Stimulated activated naive CD8-positive, alpha-beta T cell treated with anti-CD3 and anti-CD28 coated beads, Interleukin-15, Interleukin-2, amounts not matched to agents 100 ng/mL and 50 ng/mL, for 24 hours (primary cell): ENCODE data around the gene TTC28.
"Not testable (repeated sequence)": the region's sequence is repeated elsewhere in the genome, so short reads cannot be mapped to it uniquely, and the experiment has no call there.

Experiments
- H3K27ac Mint-ChIP-seq: one replicate; pipeline ENCODE4 v1.8.0; 2021; ENCODE audit warnings: mild to moderate bottlenecking, mixed read lengths
- H3K27me3 Mint-ChIP-seq: one replicate; pipeline ENCODE4 v1.8.0; 2021; ENCODE audit warnings: mixed read lengths
- H3K36me3 Mint-ChIP-seq: one replicate; pipeline ENCODE4 v1.8.0; 2021; ENCODE audit warnings: low read depth, mixed read lengths
- H3K4me1 Mint-ChIP-seq: one replicate; pipeline ENCODE4 v1.8.0; 2021; ENCODE audit warnings: low read depth, mixed read lengths
- H3K4me3 Mint-ChIP-seq: one replicate; pipeline ENCODE4 v1.8.0; 2021; ENCODE audit warnings: mild to moderate bottlenecking, mixed read lengths
- H3K9me3 Mint-ChIP-seq: one replicate; pipeline ENCODE4 v1.8.0; 2021; ENCODE audit warnings: mixed read lengths

TTC28 gene

DNA sequence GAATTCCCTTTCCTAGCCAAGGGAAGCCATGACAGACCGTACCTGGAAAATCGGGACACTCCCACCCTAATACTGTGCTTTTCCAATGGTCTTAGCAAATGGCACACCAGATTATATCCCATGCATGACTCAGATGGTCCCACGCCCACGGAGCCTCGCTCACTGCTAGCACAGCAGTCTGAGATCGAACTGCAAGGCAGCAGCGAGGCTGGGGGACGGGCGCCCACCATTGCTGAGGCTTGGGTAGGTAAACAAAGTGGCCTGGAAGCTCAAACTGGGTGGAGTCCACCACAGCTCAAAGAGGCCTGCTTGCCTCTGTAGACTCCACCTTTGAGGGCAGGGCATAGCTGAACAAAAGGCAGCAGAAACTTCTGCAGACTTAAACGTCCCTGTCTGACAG, 150.5 kb downstream of the TTC28 start:
- H3K27me3 Mint-ChIP-seq, H3K4me1 Mint-ChIP-seq, H3K27ac Mint-ChIP-seq, H3K9me3 Mint-ChIP-seq, H3K36me3 Mint-ChIP-seq, H3K4me3 Mint-ChIP-seq: not testable (repeated sequence)

DNA sequence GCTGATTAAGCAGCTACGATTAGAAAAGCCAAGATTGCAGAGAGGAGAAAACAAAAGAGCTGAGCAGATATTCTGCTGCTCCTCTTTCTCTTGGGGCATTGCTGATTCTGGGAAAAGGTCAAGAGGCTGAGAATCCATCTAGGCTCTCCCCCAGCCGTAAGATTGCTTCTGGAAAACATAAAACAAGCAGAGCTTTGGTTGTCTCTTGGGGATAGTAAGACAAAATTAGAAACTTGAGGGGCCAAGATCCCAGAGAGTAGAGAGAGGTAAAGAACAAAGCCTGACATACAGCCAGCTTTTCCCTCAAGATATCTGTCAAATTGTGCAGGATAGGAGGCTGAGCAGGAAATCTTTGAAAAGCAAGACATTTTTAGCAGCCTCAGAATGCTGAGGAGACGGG, 158.2 kb downstream of the TTC28 start:
- H3K27ac Mint-ChIP-seq = no peak overlapping the region
- H3K9me3 Mint-ChIP-seq = no peaks in the 10 kb centered on the region
- no peaks in the 10 kb centered on the region for H3K4me1 Mint-ChIP-seq
- H3K27me3 Mint-ChIP-seq = peaks cover 22% of the 10 kb centered on the region
- no peak overlapping the region for H3K4me3 Mint-ChIP-seq
- no peaks in the 10 kb centered on the region for H3K36me3 Mint-ChIP-seq

DNA sequence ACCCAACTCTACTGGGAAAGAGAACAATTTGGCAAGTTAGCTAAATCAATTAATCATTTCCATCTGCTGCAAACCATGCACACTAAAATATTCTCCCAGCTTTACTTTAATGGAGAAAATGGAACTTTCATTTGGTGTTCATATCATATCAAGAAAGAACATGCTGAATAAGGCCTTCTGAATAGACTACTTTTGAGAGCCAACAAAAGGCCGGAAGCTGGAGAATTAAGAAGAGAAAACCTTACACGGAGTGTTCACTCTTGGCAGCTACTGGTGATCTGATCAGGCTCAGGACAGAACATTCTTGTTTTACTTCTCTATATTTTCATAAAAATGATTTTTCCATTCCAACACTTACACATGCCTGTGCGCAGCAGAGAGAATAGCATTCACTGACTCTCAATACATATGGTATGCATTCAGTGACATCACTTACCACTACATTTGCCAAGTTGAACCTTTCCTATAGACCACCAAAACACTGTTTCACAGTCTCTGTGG, 165.3 kb downstream of the TTC28 start:
- Mint-ChIP-seq H3K9me3 (peaks cover 8% of the 10 kb centered on the region), H3K4me1 (no peaks in the 10 kb centered on the region), H3K27ac (no peak overlapping the region), H3K4me3 (no peak overlapping the region), H3K36me3 (no peaks in the 10 kb centered on the region), H3K27me3 (peaks cover 30% of the 10 kb centered on the region)

DNA sequence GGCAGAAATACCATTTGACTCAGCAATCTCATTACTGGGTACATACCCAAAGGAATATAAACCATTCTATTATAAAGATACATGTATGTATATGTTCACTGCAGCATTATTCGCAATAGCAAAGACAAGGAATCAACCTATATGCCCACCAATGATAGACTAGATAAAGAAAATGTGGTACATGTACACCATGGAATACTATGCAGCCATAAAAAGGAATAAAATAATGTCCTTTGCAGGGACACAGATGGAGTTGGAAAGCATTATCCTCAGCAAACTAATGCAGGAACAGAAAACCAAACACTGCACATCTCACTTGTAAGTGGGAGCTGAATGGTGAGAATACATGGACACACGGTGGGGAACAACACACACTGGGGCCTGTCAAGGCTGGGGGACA, 167.3 kb downstream of the TTC28 start:
- Mint-ChIP-seq H3K27me3 (peaks cover 33% of the 10 kb centered on the region), H3K9me3 (peaks cover 13% of the 10 kb centered on the region)
- not testable (repeated sequence) for H3K36me3 Mint-ChIP-seq, H3K27ac Mint-ChIP-seq, H3K4me3 Mint-ChIP-seq, H3K4me1 Mint-ChIP-seq

DNA sequence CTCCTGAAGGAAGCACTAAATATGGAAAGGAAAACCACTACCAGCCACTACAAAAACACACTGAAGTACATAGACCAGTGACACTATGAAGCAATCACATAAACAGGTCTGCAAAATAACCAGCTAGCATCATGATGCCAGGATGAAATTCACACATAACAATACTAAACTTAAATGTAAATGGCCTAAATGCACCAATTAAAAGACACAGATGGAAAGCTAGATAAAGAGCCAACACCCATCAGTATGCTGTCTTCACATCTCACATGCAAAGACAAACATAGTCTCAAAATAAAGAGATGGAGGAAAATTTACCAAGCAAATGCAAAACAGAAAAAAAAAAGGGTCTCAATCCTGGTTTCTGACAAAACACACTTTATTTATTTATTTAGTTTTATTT, 171.7 kb downstream of the TTC28 start:
- Mint-ChIP-seq H3K36me3 (no peaks in the 10 kb centered on the region), H3K9me3 (peaks cover 13% of the 10 kb centered on the region), H3K4me3 (no peak overlapping the region), H3K27ac (no peak overlapping the region), H3K27me3 (peaks cover 42% of the 10 kb centered on the region), H3K4me1 (no peaks in the 10 kb centered on the region)

DNA sequence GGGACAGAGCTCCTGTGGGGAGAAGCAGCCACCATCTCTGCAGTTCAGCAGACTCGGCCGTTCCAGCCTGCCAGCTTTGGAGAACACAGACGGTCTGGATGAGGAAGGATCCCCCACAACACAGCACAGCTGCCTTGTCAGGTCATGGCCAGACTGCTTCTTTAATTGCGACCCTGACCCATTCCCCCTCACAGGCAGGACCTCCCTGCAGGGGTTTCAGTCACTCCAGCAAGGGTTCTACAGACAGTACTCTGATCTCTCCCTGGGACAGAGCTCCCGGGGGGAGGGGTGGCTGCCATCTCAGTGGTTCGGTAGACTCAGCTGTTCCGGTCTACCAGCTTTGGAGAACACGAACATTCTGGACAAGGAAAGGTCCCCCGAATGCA, 173.5 kb downstream of the TTC28 start:
- Mint-ChIP-seq H3K9me3 (peaks cover 6% of the 10 kb centered on the region), H3K27me3 (peaks cover 34% of the 10 kb centered on the region), H3K27ac (no peak overlapping the region), H3K4me3 (no peak overlapping the region), H3K36me3 (no peaks in the 10 kb centered on the region), H3K4me1 (no peaks in the 10 kb centered on the region)

DNA sequence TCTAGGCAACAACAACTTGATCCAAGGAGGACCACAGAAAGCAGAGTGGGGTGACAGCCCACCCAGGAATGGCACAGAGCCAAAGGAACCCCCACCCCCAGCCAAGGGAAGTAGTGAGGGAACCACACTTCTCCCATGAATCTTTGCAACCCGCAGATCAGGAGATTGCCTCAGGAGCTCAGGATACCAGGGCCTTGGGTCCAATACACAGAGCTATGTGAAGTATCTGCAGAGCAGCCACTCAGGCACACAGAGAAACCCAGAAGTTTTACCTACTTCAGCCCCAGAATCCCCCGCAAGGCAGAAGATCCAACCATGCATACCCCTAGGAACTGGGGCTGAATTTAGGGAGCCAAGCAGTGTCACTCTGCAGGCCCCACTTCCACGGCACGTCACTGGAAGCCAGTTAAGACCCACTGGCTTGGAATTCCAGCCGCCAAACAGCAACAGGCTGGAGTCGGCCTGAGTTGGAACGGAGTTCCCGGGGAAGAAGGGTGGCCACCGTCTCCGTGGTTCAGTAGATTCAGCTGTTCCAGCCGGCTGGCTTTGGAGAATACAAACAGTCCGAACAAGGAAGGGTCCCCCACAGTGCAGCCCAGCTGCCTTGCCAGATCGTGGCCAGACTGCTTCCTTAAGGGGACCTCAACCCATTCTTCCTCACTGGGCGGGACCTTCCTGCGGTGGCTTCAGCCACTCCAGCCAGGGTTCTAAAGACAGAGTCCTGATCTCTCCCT, 174.1 kb downstream of the TTC28 start:
- Mint-ChIP-seq H3K27me3 (peaks cover 28% of the 10 kb centered on the region), H3K4me1 (no peaks in the 10 kb centered on the region), H3K27ac (no peak overlapping the region), H3K4me3 (no peak overlapping the region), H3K36me3 (no peaks in the 10 kb centered on the region), H3K9me3 (peaks cover 6% of the 10 kb centered on the region)

DNA sequence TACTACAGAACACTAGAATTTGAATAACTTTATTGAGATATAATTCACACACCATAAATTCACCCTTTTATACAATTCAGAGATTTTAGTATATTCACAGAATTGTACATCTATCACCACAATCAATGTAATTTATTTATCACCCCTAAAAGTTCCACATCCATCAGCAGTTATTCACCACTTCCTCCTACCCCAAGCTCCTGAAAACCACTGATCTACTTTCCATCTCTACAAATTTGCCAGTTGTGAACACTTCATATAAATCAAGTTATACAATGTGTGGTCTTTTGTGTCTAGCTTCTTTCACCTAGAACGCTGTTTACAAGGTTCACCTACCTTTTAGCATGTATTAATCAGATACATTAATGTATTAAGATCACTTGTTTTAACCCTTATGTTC, 179.6 kb downstream of the TTC28 start:
- Mint-ChIP-seq H3K4me1 (no peaks in the 10 kb centered on the region), H3K27me3 (peaks cover 30% of the 10 kb centered on the region), H3K27ac (no peak overlapping the region), H3K36me3 (no peaks in the 10 kb centered on the region), H3K4me3 (no peak overlapping the region), H3K9me3 (no peaks in the 10 kb centered on the region)

DNA sequence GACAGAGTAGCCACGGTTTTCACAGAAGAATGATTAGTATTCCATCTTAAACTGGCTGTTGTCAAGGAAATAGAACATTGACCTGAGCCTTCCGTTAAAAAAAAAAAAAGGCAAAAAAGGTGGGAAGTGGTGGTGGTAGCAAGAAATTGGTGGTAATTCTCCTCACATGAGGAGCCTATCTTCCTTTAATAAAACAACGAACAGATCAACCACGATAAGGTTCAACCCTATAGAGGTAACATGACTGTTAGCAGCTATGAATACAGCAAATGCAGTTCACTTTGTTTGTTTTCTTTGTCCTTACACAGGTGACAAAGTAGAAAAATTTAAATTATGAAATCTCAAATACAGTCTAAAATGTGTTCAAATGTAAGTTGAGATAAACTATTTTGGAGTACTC, 181.6 kb downstream of the TTC28 start:
- Mint-ChIP-seq H3K4me3 (no peak overlapping the region), H3K36me3 (no peaks in the 10 kb centered on the region), H3K9me3 (no peaks in the 10 kb centered on the region), H3K27ac (no peak overlapping the region), H3K4me1 (no peaks in the 10 kb centered on the region), H3K27me3 (peaks cover 43% of the 10 kb centered on the region)

DNA sequence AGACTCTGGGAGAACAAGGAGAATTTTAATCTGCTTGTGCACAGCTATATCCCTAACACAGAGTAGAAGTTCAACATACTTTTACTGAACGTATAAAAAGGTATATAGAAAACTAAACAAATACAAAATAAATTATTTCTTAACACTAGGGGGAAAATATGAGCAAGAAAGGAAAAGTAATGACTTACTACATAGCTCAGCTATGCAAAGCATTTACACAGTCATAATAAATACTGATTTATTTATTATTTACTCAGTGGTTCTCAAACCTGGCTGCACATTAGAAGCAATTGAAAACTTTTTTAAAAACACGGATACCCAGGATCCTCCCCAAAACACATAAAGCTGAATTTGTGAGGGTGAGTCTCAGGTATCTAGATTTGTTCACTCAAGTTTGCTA, 182.5 kb downstream of the TTC28 start:
- H3K4me3 Mint-ChIP-seq = no peak overlapping the region
- no peaks in the 10 kb centered on the region for H3K4me1 Mint-ChIP-seq
- peaks cover 43% of the 10 kb centered on the region for H3K27me3 Mint-ChIP-seq
- no peaks in the 10 kb centered on the region for H3K36me3 Mint-ChIP-seq
- H3K9me3 Mint-ChIP-seq = no peaks in the 10 kb centered on the region
- H3K27ac Mint-ChIP-seq = no peak overlapping the region

DNA sequence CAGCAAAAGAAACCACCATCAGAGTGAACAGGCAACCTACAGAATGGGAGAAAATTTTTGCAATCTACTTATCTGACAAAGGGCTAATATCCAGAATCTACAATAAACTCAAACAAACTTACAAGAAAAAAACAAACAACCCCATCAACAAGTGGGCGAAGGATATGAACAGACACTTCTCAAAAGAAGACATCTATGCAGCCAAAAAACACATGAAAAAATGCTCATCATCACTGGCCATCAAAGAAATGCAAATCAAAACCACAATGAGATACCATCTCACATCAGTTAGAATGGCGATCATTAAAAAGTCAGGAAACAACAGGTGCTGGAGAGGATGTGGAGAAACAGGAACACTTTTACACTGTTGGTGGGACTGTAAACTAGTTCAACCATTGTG, 188.4 kb downstream of the TTC28 start:
- H3K4me3 Mint-ChIP-seq = not testable (repeated sequence)
- H3K27me3 Mint-ChIP-seq = peaks cover 41% of the 10 kb centered on the region

DNA sequence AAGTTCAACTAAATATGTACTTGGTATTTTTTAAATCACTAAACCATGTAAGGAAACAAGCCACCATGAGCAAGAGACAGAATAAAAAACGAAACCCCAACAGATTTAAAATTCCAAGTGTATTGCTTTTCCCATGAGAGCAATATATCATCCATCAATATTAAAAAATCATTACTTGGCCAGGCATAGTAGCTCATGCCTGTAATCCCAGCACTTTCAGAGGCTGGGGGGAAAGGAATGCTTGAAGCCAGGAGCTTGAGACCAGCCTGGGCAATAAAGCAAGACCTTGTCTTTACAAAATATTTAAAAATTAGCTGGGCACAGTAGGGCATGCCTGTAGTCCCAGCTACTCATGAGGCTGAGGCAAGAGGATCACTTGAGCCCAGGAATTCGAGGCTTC, 190.8 kb downstream of the TTC28 start:
- H3K27me3 Mint-ChIP-seq = peaks cover 29% of the 10 kb centered on the region
- H3K4me3 Mint-ChIP-seq = no peak overlapping the region
- no peak overlapping the region for H3K27ac Mint-ChIP-seq
- H3K4me1 Mint-ChIP-seq = no peaks in the 10 kb centered on the region
- H3K36me3 Mint-ChIP-seq = no peaks in the 10 kb centered on the region
- H3K9me3 Mint-ChIP-seq = no peaks in the 10 kb centered on the region

More for the DNA sequence above, 188.4 kb downstream of the TTC28 start:
- H3K4me1 Mint-ChIP-seq, H3K27ac Mint-ChIP-seq, H3K36me3 Mint-ChIP-seq, H3K9me3 Mint-ChIP-seq: not testable (repeated sequence)

DNA sequence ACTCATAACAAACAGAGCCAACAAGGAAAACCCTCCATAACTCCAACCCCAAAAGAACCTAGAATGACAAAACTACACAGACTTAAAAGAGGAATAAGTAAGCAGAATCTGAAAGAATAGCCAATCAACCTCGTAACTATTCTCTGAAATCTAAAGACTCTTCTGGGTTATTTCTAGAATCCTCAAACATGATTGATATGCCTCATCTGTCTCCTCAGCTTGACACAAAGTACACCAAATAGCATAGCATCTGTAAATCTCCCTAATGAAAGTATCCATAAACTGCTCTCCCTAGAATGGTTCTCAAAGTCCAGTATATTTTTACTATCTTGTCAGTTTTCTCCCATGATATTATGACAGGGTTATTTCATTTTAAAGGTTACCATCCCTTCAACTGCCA, 195.0 kb downstream of the TTC28 start:
- Mint-ChIP-seq H3K27ac (no peak overlapping the region), H3K9me3 (no peaks in the 10 kb centered on the region), H3K27me3 (peaks cover 14% of the 10 kb centered on the region), H3K36me3 (no peaks in the 10 kb centered on the region), H3K4me3 (no peak overlapping the region), H3K4me1 (no peaks in the 10 kb centered on the region)

DNA sequence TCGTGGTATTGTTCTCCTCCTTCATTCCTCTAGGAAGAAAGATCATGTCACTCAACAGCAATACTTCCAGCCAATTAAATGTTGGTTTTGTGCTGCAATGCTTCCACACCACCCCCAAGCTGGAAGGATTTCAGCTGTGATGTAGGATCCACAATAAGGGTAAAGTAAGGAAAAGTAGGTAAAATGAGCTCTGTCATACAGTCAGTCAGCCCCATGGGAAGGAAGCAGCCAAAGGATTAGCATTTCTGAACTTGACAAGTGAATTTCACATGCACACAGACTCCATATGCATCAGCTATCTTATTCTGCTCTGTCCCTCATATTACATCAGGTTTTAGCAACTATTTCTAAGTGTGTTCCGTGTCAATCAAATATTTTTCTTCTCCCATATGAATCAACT, 197.9 kb downstream of the TTC28 start:
- H3K36me3 Mint-ChIP-seq = no peaks in the 10 kb centered on the region
- no peaks in the 10 kb centered on the region for H3K4me1 Mint-ChIP-seq
- no peaks in the 10 kb centered on the region for H3K9me3 Mint-ChIP-seq
- peaks cover 18% of the 10 kb centered on the region for H3K27me3 Mint-ChIP-seq
- no peak overlapping the region for H3K27ac Mint-ChIP-seq
- H3K4me3 Mint-ChIP-seq = no peak overlapping the region

DNA sequence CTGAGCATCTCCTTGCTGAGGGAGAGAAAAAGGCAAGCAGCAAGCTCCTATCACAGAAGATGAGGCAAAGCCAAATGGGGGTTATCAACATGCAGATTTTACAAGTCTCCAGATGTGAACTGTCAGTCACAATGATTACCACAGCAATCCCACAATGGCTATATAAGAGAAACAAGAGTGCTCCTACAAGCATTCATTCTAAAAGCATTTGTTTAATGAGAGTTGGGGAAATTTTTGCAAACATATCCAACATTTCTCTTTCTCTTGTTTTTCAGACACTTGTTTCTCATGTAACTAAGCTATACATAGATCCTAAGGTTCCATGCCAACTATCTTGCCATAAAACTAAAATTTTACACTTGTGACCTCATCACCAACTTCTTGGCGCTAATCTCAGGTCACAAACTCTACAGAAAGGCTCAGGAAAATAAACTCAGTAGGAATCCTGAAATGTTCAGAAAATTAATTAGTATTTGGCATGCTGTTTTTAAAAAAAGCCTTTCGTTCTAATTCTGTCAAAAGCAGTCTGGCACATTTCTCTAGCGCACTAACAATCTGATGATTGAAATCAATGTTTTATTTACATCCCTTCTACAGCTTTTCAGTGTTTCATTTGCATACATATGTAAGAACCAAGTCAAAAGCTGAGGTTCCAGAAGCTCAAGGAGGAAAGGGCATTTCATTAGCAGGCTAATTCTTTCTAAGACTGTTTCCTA, 199.5 kb downstream of the TTC28 start:
- Mint-ChIP-seq H3K4me1 (no peaks in the 10 kb centered on the region), H3K36me3 (no peaks in the 10 kb centered on the region), H3K9me3 (no peaks in the 10 kb centered on the region), H3K27ac (no peak overlapping the region), H3K27me3 (peaks cover 11% of the 10 kb centered on the region), H3K4me3 (no peak overlapping the region)

DNA sequence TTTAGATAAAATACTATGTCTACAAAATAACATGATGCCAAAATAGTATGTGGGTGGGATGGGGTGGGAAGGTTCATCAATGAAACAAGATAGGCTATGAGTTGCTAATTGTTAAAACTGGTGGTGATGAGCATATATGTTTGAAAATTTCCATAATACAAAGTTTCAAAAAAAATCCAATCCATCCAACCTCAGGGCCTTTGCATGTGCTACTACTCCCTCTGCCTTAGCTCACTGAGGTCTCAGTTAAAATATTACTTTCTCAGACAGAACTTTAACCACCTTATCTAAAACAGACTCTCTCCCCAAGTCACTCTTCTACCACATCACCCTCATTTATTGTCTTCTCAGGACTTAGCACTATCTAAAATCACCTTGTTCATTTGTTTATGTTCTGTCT, 201.1 kb downstream of the TTC28 start:
- Mint-ChIP-seq H3K9me3 (no peaks in the 10 kb centered on the region), H3K4me3 (no peak overlapping the region), H3K4me1 (no peaks in the 10 kb centered on the region), H3K27ac (no peak overlapping the region), H3K36me3 (no peaks in the 10 kb centered on the region), H3K27me3 (peaks cover 15% of the 10 kb centered on the region)
